Tongue (tissue), 2 donors: ENCODE measurements around the gene PLEKHM3. TPM values are rescaled to one million over a fixed set of nuclear protein-coding genes. Genes with fewer than 3 reads are reported as not detected.
A peak's percentile ranks its signal among the peaks of the same experiment; 100 is the strongest.
"Not testable (repeated sequence)": the region's sequence is repeated elsewhere in the genome, so short reads cannot be mapped to it uniquely, and the experiment has no call there.

Experiments
- DNase-seq: peaks from one replicate; pipeline ENCODE4 v3.0.0-alpha.2; 2015
- total RNA-seq: library from RNA; depleted of rRNA; stranded (reverse); fragments of >200 nt; gene quantifications from one replicate; pipeline ENCODE4 v1.2.3, GENCODE V29; 2014

Gene PLEKHM3
- total RNA-seq, 1 donor from 2014 or later = 20.0 TPM

DNA sequence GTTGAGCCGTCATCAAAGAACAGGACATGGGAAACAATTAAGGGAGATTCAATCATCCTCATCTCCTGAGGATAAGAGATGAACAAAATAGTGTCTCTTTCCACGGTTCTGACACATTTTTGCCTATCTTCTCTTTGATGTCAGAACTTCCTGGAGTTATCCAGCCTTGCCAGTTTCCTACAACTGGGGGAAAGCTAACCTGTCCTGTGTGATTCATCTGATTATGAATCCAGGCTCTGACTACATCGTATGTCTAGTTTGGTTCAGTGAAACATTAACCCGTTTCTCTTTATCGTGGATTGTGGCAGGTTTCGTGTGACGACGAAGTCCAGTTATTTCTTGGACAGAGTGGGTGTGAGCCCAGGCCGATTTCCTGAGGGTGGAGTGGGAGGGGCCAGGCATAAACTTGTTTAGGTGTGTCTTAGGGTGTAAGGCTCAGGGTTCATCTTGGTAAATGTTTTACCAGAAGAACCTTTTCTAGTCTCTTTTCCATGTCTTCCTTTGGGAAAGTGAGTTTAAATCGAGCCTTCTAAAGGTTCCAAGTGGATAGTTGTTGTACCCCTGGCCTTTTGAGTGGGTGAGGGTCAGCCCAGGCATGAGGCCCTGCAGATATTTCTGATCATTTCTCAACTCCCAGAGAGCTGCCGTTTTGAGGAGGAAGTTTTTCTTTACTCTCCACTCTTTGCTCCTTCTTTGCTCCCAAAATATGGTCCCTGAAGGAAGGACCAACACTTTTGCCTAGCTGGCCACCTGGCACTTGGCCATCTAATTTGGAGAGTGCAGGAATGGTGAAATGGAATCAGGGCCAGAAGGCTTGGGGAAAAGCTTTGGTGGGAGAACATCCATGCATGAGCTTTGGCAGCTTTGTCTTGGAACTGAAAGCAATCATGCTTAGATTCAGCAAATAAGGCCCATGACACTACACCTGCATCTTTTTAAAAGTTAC is 205.2 kb downstream of the PLEKHM3 start:
- peak; percentile 24 for DNase-seq

DNA sequence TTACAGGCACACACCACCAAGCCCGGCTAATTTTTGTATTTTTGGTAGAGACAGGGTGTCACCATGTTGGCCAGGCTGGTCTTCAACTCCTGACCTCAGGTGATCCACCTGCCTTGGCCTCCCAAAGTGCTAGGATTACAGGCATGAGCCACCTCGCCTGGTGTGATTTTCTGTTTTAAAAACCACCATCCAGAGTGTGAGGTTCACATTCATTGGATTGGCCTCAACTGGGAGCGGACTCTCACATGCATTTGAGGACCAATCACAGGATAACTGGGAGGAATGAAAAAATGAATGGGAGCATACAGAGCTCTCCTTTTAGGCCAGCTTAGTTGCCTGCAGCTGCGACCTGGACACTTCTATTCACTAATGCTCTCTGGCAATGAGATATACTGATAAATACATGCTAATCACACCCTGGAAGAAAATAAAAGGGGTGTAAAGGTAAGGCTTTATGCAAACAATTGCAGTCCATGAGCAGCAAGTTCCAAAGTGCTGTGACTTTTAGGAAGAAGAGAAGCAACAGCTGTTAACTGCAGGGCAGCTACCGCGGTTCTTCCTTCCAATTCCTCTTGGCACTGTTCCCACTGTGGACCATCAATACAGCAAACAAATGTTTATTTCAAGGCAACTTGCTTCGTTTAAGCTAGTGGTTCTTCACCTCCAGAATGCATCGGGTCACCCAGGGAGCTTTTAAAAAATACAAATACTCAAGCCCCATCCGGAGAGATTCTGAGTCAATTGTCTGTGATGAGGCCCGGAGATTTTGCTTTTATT is 206.1 kb downstream of the PLEKHM3 start:
- DNase-seq = peak; percentile 55

DNA sequence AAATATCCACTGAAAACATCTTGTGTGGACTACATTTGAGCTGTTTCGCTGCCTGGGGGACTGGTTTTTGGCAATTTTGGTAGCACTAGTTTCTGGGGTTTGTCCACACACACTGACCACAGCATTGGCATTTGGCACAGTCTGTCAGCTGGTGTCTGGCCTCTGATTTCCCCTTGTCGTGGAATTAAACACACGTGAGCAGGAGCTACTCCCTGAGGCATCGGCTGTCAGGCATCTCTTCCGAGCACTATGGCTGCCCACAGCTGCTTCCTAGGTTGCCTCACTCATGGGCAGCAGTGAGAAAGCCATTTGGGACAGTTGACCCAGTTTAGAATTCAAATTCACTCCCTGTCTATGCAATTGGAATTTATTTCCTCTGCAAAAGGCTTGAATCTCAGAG is 208.8 kb downstream of the PLEKHM3 start:
- DNase-seq = no peak

DNA sequence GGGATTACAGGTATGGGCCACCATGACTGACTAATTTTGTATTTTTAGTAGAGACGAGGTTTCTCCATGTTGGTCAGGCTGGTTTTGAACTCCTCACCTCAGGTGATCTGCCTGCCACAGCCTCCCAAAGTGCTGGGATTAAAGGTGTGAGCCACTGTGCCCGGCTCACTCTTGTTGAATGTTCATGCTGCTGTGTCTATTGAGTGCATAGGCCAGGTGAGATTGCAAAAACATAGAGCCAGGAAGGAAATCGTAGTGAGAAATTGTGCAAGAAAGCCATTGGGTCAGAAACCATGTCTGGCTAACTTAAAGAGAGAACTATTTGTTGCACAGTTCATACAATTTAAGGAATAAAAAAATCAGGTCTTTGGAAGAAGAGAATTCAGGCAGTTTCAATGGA is 210.1 kb downstream of the PLEKHM3 start:
- no peak for DNase-seq

DNA sequence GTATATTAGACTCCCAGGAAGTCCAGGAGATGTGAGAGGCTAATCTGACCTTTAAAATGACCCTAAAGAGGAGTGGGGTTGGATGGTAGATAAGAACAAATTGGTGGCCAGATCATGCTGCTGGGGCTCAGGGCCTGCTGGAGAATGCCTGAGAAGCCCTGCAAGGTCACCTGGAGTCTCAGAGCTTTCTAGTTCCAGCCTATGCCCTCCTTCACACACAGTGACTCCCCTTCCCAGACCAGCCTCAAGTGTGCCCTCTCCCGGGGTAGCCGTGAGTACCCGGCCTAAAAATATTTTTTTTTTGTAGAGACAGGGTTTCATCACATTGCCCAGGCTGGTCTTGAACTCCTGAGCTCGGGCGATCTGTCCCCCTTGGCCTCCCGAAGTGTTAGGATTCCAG is 211.4 kb downstream of the PLEKHM3 start:
- DNase-seq = no peak

DNA sequence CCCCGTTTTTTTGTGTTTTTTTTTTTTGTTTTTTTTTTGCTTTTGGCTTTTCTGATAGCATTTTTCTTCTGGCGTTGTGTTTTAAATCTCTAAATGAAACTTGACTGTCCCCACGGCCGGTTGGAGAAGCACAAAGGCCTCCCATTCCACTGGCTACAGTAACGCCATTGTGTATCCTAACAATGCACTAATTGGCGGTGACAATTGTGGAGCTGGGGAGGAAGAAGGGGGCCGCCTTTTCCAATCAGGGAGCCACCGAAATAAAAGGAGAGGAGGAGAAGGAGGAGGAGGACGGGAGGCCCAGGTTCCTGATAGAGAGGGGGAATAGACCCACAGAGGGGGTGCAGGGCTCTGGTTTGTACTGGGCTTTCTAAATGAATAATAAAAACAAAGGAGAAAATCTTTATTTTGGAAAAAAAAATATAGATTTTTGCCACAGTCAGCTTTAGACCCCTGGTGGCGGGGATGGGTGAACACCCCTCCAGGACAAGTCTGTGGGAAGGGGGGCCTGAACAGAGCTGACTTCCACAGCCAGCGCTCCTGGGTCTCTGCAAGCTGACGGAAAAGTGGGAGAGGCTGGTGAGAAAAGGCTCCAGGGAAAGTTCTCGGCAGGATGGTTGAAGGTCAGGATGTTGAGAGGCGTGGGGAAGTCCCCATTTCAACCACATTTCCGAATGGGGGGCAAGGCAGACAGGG is 212.0 kb downstream of the PLEKHM3 start:
- DNase-seq = no peak

DNA sequence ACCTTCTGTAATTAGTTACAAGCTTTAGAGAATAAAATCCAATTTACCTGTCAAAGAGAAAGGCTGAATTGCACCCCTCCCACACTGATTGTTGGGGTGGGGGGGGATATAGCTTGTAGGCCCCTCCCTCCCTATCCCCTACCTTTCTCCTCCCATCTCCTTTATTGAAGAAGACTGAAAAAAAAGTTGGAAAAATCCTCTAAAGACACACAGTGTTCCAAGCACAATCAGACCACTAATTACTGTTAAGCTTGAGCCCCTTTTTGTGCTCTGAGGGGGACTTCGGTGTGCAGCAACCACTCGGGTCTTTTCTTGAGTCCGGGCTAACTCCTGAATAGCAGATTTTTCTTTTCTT is 212.6 kb downstream of the PLEKHM3 start:
- DNase-seq = no peak

DNA sequence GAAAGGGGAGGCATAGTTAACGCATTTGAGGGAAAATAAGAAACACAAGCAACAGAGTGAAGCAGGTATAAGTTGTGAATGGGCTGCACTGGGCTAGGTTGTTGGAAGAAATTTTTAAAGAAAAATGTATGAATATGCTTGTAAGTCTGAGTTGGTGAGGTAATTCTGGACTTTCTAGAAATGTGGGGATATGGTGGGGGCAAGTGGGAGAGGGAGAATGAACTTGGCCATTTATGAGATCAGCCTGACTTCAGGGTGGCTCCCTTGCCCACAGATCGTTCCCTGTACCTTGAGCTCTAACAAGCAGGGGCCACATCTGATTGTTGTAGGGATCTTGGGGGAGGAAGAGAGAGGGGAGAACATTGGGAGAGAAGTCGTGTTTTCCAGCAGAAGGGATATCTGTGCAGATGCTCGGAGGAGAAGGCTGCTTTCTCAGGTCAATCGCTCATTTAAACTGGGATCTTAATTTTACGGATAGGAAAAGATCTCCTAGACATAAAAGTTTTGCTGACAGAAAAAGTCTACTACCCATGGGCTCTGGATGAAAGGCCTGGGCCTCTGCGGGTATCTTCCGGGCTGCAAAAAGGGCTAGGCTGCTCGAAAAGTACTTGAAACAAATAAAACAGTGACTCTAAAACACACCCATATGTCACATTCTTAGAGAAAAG is 213.1 kb downstream of the PLEKHM3 start:
- no peak for DNase-seq

DNA sequence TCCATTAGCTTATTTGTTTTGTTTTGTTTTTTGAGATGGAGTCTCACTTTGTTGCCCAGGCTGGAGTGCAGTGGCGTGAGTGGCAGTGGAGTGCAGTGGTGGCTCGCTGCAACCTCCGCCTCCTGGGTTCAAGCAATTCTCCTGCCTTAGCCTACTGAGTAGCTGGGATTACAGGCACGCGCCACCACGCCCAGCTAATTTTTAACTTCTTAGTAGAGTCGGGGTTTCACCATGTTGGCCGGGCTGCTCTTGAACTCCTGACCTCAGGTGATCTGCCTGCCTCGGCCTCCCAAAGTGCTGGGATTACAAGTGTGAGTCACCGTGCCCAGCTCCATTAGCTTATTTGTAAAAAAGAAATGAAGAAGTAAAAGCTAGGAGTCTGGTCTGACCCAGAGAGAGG is 213.7 kb downstream of the PLEKHM3 start:
- DNase-seq = not testable (repeated sequence)

DNA sequence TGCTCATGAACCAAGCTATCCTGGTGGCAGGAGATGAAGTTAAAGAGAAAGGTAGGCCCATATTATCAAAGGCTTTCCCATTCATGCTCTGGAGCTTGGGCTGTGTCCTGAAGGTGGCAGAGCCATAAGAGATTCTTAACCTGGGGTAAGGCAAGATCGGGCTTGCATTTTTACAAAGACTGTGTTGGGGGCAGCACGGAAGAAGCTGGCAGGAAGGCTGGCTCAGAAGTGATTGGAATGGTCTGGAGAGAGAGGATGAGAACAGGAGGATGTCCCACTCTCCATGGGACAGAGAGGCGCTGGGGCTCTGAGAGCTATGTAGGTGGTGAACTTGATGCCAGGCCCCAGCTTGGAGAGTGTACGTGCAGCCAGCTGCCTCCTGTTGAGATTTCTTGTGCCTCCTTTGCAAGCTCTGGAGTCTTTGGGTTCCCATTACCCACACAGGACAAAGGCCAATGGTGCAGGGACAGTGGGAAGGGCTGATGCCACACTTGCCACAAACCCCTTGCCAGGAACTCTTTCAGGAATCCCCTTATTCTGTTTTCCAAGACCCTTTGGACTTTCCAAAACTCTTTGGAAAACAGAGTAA is 215.0 kb downstream of the PLEKHM3 start:
- DNase-seq = no peak

DNA sequence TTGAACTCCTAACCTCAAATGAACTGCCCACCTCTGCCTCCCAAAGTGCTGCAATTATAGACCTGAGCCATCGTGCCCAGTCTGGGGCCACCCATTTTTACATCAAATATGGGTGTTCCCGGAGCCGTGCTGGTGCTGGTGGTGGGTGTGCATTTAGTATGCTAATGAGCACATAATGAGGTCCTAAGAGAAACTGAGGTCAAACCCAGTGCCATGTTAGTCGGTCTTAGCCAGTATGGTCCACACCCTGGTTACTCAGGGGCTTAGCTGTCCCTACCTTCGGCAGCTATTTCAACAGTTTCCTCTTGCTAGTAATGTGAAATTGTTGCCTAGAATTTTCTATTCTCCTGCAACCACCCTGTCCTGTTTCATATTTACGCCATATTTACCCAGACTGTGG is 217.2 kb downstream of the PLEKHM3 start:
- no peak for DNase-seq

DNA sequence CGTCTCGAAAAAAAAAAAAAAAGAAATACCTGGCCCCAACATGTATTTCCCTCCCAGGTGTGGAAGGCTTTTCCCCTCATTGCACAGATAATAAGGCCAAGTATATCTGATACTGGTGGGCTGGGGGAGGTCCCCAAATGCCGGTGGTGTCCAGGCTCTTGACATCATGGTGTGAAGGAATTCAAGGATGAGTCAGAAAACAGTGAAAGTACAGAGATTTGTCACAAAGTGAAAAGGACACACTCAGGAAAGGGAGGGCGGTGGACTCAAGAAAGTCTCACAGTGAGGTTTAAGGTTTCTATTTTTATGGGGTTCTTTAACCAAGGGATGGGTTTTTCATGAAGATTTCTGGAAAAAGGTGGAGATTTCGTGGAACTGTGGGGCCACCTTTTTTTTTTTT is 217.8 kb downstream of the PLEKHM3 start:
- no peak for DNase-seq

DNA sequence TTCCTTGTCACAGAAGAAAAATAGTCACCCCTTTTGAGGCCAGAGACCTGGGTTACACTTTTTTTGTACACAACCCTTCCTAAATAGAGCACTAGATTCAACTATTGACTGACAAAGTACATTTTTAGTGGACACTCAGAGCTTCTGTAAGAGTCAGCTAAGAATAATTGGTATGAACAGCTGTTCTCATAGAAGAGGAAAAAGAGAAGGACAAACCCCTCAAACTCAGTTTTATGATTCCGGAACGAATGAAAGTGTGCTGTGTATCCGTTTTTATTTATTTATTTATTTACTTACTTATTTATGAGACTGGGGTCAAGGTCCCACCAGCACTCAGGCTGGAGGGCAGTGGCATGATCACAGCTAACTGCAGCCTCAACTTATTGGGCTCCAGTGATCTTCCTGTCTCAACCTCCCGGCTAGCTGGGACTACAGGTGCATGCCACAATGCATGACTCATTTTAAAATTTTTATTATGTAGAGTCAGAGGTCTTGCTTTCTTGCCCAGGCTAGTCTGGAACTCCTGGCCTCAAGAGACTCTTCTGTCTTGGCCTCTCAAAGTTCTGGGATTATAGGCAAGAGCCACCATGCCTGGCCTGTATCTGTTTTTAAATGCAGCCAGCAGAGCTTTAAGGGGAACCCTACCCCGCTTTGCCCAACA is 219.6 kb downstream of the PLEKHM3 start:
- no peak for DNase-seq

DNA sequence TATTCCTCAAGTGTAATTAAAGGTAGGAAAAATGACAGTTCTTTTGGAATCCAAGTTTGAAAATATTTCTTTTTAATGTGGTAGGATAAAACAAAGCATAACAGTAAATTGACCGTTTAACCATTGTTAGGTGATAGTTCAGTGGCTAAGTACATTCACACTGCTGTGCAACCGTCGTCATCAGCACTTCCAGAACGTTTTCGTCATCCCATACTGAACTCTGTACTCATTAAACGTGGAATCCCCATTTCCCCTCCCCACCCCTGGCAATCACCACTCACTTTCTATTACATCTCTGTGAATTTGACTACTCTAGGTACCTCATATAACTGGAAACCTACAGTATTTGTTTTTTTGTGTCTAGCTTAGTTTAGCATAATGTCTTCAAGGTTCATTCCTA is 222.7 kb downstream of the PLEKHM3 start:
- no peak for DNase-seq

DNA sequence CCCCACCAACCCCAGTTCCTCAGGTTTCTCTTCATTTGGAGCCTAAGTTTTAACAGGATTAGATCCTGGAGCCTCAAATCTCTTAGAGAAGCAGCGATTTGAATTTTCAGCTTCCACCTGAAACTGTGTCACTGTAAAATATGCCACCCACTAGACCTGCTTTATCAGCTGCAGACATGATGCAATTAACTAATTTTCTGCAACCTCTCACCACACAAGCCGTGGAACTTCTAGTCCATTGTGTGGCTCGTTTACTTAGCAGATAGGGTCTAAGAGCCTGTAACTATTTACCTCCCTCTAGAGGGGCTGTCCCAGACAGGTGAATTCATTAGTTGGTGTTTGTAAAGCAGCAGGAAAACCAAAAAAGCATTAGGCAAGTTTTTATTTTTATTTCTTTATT is 224.1 kb downstream of the PLEKHM3 start:
- no peak for DNase-seq

DNA sequence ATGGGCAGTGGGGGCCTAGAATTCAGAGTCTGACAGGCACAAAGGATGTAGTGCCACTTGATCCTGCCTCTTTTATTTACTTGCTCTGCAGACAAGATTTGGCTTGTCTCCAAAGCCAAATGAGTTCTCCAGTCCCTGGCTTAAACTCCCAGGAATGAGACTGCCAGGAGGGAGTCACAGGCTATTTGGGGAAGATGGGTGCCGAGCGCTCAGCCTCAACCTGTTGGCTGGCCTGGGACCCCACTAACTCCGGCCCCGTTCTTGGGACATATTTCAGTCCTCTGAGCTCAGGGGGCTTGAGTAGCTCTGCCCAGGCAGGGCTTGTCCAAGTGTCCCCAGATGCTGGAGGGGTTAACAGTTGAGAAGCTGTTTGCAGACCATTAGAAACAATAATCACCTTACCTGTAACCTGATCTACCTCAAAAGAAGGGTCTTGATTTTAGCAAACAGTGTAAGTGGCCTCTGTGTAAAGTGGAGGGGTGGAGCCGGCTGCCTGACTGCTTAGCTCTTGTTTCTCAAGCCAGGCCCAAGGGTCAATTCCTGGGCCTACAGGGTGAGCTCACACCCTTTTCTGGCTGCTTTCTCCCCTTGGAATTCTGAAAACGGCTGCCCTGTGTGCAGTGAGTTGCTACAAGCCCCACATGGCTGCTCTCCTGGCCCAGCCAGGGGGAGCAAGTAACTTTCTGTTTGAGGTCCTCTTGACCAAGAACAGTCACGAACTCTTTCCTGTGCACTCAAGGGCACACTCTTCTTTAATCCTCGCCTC is 228.6 kb downstream of the PLEKHM3 start:
- peak; percentile 47 for DNase-seq

DNA sequence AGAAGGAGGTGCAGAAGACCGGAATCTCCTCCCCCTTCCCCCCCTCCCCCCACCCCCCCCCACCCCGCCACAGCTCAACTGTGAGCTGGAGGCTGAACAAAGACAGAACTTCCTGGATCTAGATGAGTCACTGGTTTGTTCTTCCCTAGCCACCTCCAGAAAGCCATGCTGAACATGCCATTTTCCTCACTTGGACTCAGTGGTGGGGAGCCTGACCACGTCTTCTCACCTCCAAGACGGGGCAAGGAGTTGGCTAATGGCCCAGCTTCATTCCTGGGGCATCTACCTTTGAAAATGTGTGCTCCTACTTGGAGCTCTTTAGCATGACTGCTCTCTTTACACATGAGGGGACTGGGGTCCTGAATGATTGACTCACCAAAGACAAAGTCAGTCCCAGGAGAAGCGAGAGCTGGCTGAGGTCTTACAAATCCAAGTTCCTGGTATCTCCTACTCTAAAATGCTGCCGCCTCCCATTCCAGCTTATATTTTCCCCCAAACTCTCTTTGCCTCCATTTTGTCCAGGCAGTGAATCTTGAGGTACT is 233.0 kb downstream of the PLEKHM3 start:
- DNase-seq = no peak

DNA sequence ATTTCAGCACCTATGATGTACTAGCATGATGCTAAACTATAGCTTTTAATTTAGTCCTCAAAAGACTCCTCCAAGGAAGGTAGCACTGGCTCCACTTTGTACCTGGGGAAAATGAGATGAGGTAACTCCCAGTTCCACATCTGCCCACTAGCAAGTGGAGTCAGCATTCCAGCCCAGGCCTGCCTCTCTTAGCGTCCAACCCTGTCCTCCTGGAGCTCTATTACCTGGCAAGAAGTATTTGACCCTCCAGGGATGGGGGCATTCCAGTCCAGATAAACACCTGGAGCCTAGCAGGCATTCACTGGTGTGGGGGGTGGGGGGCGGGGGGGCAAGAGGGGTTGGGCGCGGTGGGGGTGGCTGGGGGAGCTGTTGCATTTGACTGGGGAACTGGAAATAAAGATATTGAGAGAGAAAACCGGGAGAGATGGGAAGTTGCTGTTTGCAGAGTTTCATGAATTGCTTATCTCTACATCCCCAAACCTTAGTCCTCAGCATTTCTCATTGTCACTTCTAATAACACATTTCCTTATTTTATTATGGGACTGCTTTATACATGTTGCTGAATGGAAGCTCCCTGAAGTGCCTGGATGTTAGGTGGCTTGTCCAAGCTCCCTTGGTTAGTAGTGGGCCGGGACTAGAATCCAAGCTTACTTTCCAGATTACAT is 233.6 kb downstream of the PLEKHM3 start:
- DNase-seq = no peak

DNA sequence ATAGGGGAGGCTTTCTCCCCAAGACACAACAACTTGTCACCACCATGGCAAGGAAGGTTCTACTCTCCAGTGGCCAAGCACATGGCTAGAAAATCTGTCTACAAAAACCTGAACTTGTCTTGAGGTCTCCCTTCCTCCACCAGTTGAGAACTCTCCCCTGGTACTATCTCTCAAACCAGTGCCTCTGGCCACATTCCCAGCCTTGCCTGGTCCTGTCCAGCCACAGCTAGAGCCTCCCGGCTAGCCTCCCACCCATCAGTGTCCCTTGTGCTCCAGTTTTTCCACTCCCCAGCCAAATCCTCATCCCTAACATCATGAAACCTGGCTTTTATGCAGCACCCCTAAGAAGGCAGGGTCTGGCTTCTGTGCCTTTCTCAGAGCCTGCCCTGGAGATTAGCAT is 234.4 kb downstream of the PLEKHM3 start:
- DNase-seq = no peak

DNA sequence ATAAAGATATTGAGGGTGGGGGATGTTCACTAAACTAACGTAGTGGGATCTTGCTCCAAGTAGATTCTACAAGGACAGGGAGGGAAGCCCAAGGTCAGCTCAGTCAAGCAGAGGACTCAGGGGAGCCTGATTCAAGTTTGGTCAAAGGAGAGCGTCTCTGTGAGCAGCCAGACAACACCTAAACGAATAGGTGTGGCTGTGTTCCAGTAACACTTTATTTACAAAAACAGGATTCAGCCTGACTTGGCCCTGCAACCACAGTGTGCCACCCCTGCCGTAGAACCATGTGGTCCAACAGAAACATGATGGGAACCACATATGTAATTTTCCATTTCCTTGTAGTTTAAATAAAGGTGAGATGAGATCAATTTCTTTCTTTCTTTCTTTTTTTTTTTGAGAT is 237.5 kb downstream of the PLEKHM3 start:
- no peak for DNase-seq
